HG02588 (cell line): ENCODE measurements around the gene SLC9A3.
"Not testable (repeated sequence)": the region's sequence is repeated elsewhere in the genome, so short reads cannot be mapped to it uniquely, and the experiment has no call there.

ENCODE experiments used
- ATAC-seq: cut with Tn5 transposase; IDR thresholded peaks from one replicate; pipeline ENCODE4 v1.9.1; 2021; ENCODE audit warnings: mild to moderate bottlenecking, moderate library complexity; ENCODE audit not compliant: unreplicated experiment

SLC9A3 gene

DNA sequence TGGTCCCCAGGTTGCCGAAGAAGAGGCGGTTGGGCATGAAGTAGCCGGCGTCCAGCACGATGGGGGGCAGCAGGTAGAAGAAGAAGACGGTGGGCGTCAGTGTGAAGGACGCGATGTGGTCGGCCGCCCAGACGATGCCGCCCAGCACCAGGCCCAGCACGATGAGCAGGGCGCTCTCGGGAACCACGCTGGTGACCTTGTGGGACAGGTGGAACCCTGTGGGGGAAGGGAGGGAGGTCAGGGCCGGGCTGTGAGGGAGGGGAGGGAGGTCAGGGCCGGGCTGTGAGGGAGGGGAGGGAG, 32.4 kb downstream of the SLC9A3 start:
- no peak for ATAC-seq

GRCh38 chr5:491119-491855, 33.0 kb downstream of the SLC9A3 start:
- no peak for ATAC-seq

DNA sequence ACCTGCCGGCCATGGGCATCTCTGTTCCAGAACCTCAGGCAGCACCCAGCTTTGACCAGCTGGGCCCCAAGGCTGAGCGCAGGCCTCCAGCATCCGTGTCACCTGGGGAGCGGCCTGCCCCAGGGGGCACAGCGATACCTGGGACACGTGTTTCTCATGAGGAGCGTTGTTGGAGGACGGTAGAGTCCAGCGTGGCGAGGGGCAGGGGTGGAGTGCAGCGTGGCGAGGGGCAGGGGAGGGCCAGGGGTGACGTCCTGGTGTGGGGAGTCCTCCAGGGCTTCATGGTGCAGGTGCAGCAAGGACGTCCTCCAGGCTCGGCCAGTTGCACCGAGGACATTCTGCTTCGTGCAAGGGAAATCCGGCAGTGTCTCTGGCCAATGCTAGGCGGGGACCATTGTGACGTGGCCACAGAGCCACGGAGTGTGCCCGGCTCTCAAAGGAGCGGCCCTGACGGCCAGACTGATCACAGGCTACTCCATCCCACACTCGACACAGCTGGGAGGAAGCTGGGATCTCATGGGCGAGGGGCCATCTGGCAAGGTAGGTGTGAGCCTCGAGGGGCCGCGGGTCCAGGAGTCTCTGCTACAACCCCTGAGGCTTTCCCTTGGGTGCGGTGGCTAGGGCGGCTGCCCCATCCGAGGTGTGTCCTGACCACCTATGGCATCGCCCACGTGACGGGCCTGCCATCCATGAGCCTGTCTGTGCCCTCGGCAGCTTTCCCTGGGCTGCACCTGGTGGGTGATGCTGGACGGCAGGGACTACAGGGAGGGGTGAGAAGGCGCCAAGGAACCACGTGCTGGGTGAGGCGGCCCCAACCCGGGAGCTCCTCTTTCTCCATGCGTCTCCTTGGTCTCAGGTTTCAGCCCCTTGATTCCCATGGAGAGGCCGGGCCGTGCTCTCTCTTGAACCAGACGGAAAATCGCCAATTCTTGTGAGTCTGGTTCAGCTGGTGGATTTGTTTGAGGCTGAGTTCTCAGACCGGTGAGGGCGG, 33.8 kb downstream of the SLC9A3 start:
- ATAC-seq: no peak

- ATAC-seq: no peak
These were observed 34.6 kb downstream of the SLC9A3 start for GRCh38 chr5:489689-490080.

GRCh38 chr5:488744-489688, 35.2 kb downstream of the SLC9A3 start:
- ATAC-seq: no peak

DNA sequence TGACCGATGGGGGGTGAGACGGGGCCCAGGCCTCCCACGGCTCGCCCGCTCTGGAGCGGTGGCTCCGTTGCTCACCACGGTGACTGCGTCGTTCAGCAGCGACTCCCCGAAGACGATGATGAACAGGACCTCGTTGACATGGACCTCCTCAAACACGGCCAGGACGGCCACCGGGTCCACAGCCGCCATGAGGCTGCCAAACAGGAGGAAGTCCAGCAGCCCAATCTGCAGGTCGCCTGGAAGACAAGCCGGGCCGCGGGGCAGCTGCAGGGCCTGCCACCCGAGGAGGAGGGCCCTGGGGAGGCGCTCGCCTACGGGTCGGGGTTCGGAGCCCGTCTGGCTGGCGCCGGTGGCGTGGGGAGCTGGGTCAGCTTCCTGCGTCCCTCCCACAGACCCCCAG, 36.0 kb downstream of the SLC9A3 start:
- no peak for ATAC-seq

DNA sequence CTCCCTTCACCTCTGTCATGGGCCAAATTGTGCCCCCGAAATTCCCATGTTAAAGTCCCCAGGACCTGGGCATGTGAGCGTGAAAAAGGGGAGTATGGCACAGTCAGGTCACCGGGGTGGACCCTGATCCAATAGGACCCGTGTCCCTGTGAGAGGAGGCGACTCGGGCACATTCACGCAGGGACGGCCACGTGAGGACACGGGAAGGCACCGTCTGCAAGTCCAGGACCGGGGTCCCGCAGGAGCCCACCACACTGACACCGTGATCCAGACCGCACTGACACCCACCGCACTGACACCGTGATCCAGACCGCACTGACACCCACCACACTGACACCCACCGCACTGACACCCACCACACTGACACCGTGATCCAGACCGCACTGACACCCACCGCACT, 37.7 kb downstream of the SLC9A3 start:
- ATAC-seq: not testable (repeated sequence)

- ATAC-seq: no peak
These were observed 38.2 kb downstream of the SLC9A3 start for GRCh38 chr5:485946-486491.

- no peak for ATAC-seq
These were observed 38.9 kb downstream of the SLC9A3 start for GRCh38 chr5:485113-485945.

DNA sequence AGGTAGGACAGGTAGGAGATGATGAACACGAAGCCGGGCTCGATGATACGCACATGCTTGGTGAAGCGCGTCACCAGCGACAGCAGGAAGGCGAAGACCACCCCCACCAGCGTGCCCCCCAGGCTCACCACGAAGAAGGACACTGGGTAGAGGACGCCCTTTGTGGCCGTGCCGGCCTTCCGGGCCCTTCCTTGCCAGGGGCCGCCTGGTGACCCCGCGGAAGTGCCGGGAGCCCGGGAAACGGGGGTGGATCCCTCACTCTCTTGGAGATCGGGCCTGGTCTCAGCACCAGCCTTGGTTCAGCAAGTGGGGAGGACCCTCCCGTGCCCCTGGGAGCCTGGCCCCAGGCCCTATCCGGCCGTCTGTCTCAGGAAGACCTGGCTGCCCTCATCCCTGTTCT, 39.7 kb downstream of the SLC9A3 start:
- ATAC-seq: no peak

GRCh38 chr5:483434-484140, 40.7 kb downstream of the SLC9A3 start:
- ATAC-seq: no peak

DNA sequence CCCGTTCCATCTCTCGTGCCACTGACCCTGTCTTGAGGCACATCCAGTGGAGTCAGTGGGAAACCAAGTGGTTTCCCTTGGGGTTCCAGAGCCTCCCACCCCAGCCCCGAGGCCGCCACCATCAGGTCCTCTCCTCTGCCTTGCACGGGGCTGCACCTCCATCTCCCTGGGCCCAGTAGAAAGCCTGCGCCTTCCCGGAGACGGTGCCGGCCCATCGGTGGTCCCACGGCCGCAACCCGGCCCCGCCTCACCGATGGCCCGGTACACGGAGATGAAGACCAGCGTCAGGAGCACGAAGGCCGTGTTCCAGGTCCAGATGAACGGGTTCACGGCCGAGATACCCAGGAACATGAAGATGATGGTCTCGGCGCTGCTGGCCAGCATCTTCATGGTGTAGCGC, 41.2 kb downstream of the SLC9A3 start:
- ATAC-seq: no peak

GRCh38 chr5:482506-482905, 41.7 kb downstream of the SLC9A3 start:
- ATAC-seq: no peak

- ATAC-seq: no peak
These were observed 42.2 kb downstream of the SLC9A3 start for GRCh38 chr5:482021-482420.

DNA sequence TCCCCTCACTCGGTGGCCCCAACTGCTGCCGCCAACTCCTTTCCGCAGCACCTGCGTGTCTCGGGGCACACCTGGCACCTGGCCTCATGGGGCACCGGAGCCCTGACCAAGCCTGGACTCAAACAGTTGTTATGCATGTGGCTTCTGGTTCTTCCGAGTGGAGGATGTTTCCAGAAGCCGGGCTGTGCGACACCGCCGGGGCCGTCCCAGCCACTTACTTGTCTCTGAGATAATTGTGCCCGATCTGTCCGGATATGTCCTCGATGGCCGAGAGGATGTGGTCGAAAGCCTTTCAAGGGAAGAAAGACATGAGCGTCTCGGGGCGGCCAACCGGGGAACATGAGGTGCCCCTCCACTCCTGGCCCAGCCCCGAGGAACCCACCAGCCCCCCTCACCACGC, 42.9 kb downstream of the SLC9A3 start:
- ATAC-seq: no peak

DNA sequence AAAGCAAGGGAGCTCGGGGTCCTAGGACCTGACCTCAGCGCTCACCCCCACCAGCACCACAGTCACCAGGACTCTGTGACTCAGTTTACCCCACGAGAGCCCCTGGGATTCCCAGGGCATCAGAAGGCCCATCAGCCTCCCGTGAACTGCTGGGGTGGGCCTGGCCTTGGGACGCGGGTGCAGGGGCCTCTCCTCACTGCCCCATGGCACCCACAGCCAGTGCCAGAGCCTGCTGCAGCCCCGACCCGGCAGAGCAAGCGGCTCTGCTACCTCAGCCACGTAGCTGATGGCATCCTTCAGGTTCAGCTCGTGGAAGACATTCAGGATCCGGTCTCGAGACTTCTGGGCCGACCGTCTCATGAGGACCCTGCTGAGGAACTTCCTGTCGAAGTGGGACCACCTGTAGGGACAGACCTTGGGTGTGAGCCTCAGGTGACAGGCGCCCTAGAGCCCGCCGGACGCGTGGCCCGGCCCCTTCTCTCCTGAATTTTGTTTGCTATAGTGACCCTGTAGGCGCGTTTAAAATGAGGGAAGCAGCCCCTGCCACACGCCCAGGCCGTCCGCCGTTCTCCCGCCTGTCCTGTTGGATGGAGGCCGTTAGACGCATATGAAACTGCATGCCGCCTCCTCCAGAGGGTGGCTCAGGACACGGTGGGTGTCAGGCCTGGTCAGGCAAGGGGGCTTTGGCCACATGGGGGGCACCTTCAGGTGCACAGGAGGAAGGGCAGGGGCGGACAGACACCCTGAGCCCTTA, 44.5 kb downstream of the SLC9A3 start:
- no peak for ATAC-seq

- no peak for ATAC-seq
These were observed 45.2 kb downstream of the SLC9A3 start for GRCh38 chr5:478982-479535.

DNA sequence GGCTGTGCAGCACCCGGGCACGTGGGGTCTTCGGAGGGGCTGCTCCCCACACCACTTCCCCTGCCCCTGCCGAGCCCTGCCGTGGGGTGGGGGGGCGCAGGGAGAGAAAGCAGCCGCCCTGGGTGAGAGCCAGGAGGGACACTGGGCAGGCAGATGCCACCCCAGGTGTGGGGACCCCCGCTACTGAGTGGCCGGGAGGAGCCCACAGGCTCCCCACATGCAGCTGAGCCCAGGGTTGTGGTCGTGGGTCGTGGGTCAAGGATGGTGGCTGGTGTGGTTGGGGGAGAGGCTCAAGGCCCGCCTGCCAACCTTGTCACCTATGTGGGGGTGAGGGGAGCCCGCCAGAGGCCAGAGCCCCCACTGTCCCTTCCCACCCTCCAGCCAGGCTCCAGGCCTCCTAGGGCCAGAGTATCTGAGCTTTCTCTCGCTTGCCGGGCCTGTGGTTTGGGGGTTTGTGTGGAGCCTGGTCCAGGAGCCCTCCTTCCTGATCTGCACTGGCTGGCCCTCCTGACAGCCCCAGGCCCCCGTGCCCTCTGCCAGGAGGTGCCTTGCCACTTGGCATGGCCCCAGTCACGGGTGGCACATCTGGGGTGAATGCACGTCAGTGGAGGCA, 45.8 kb downstream of the SLC9A3 start:
- ATAC-seq: no peak
